Fibroblast of skin of back (primary cell): ENCODE results near the gene SPDYA.

Source experiments
- DNase-seq: peaks from one replicate; pipeline ENCODE4 v3.0.0-alpha.2; 2013

The SPDYA gene

DNA sequence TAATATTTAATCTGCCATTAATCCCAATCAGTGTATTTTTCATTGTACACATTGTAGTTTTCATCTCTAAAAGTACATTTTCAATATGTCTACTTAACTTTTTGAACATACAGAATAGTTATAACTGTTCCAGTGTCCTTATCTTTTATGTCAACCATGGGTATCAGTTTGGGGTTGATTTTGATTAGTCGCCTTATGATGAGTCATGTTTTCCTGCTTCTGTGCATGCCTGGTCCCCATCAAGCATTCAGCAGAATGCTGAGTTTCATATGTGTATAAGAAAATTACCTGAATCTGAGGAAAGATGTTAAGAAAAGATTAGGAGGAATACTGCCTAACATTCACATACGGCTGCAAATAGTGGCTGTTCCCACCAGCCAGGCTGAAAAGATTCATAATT lies 17.7 kb downstream of the SPDYA start:
- DNase-seq, result peak; percentile 29

DNA sequence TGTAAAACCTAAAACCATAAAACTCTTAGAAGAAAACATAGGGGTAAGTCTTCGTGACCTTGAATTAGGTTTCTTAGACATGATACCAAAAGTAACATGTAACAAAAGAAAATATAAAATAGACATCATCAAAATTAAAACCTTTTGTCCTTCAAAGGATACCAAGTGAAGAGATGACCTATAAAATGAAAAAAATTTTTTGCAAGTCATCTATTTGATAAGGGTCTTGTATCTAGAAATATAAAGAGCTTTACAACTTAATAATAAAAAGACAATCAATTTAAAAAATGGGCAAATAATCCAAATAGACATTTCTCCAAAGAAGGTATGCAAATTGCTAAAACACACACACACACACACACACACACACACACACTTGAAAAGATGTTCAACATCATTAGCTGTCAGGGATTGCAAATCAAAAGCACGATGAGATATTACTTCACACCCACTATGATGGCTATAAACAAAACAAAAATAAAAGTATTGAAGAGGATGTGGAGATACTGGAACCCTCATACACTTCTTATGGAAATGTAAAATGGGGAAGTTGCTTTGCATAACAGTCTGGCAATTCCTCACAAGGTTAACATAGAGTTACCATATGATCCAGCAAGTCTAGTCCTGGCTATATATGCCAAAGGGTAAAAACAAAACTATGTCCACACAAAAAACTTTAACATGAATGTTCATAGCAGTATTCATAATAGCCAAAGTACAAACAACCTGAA lies 23.3 kb downstream of the SPDYA start:
- no peak for DNase-seq

DNA sequence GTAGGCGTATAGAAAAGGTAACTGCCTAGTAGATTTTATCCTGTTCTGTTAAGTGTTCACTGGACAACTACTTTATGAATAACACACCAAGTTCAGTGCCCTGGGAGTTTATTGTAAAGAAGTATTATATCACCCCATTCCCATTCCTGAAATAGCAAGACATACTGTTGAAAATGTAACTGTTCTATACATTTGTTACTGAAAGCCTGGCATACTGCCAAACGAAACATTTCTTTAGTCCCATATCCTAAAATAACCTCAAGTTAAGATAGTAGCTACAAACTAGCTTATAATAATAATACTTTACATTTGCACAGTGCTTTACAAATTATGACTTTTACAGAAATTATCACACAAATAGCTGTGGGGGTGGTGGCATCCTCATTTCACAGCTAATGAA lies 25.1 kb downstream of the SPDYA start:
- peak; percentile 69 for DNase-seq

DNA sequence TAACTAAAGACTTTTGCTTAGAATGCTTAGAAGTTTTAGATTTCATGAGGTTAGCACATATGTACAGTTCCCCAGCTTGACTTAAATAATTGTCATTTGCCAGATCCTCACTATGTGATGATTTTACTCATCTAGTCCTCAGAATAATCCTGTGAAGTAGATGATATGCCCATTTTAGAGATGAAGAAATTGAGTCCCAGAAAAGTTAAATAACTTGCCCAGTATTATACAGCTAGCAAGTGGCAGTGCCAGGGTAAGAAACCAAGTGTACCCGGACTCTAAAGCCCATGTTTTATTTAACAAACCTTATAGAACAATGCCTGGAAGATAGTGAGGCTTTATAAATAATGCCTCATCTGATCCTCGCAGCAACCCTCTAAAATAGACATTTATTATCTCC lies 28.3 kb downstream of the SPDYA start:
- DNase-seq, result no peak

DNA sequence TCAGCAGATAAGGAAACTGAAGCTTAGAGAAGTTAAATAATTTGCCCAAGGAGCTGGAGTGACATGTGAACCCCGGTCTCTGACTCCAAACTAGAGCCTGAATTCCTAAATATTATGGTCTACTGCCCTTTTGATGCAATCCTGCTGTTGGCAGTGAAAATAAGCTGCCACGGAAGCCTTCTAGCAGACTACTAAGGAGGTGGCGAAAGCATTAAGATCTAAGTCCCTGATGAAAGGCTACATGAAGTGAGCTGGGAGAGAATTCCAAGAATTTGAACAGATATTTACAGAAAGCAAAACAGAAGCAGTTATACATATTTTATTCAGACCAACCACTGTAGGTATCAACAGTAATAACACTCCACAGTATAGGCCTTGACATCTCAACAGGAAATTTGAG lies 31.4 kb downstream of the SPDYA start:
- DNase-seq, result peak; percentile 5

DNA sequence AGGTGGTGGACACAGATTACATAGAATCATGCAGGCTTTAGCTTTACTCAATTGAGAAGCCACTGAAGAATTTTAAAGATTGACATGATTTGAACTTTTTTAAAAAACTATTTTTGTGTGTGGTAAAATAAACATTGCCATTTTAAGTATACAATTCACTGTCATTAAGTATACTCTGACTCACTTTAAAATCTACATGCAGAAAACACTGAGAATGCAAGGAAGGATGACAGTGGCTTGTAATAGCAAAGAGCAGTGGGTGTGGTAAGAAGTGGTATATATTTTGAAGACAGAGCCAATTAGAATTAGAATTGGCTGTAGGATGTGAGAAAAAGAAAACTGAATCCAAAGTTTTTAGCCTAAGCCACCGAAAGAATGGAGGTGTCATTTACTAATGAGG lies 44.6 kb downstream of the SPDYA start:
- DNase-seq, result peak; percentile 62

DNA sequence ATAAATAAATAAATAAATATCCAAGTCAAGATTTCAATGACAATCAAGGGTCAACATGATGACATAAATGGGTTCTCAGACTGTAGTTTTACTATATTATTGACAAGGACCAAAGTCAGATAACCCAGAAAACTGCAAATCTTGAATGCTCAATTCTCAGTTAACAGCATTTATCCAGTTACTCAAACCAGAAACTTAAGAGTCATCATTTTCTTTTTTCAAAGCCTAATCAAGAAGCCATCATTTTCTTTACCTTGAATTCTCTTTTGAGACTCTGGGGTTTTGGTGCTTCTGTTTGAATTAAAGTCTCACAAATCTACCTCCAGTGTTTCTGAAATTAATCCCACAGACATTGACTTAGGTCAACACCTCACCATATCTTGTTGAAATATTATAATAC lies 45.3 kb downstream of the SPDYA start:
- DNase-seq, result no peak

DNA sequence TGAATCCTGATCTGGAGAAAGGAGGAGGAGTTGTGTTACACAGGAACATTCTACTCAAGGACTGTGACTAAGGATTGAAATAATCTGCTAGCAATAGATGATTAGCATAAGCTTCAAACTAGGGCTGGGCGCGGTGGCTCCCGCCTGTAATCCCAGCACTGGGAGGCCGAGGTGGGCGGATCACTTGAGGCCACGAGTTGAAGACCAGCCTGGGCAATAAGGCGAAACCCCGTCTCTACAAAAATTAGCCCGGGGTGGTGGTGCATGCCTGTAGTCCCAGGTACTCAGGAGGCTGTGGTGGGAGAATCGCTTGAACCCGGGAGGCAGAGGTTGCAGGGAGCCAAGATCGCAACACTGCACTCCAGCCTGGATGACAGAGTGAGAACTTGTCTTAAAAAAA lies 58.0 kb downstream of the SPDYA start:
- DNase-seq, result no peak

DNA sequence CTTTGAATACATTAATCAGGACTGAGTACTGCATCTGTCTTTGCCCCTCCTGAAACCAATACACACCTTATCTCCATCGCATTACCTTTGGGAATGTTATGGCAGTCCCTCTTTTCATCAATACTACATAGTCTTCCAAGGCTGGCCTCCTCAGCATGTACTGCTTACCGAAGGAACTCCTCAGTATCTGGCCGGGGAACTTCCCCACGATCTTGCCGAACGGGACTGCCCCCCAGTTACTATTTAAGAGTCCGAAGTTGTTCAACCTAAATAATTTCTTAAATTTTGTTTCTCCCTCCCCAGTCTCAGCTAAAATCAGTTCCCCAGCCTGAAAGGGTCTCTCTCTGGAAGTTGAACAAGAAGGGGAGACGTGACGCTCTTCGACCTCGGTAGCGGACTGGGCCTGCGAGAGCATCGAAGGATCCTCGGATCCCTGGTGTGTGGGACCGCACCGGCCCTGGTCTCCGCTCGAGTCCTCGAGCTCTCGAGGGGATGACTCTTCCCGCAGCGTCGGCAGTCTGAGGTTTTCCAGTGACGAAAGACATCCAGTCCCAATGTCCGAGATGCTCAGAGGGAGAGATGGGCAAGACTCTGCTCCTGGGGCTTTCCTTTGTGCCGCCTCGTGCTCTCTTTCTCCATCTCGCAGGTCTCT lies 59.0 kb downstream of the SPDYA start:
- DNase-seq, result no peak

DNA sequence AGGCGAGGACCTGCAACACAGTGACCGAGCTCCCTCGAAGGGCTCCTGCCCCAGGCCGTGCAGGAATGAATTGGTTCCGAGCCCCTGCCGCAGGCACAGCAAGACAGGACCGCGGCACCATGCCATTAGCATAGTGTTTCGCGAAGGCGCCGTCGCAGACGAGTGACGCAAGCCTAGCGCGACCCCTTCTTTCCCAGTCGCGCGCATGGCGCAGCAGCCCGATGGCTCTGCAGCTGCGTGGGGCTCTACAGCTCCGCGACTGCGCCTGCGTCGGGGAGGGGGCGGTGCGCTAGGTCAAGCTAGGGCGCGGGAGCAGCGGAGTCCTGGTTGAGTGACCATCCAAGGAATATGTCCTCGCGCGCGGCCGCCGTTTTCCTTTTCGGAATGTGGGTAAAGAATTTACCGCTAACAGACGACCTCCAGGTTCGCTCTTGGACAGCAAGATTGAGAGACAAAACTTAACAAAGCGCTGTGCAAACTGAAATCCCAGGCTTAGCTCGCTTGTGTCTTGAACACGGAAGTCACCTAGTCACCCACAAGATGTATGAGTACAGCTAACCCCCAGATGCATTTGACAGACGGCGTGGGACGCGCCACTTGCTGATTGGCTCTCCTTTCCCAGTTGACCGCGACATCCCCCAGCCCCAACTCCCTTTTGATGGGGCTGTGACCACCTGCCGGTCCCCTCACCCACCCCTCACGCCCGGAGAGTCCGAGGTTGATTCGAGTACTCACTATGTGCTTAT lies 59.7 kb downstream of the SPDYA start, which contains the start of gene TRMT61B:
TRMT61B (minus strand) TSS at position 164 of the 746 bp plus-strand sequence; CDS start at position 132, 32 bp downstream.
- peak; percentile 94 for DNase-seq

DNA sequence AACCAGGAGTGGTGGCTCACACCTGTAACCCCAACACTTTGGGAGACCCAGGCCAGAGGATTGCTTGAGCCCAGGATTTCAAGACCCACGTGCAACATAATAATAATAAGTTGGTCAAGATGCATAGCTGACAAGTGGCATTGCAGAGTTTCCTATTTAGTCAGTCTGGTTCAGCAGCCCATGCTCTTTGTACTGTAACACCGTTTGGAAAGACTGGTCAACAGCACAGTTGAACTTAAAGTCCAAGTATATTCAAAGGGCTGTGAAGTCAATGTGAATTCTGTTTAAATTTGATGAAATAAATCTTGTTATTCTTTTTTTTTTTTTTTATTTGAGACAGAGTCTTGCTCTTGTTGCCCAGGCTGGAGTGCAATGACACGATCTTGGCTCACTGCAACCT lies 61.0 kb downstream of the SPDYA start:
- no peak for DNase-seq

DNA sequence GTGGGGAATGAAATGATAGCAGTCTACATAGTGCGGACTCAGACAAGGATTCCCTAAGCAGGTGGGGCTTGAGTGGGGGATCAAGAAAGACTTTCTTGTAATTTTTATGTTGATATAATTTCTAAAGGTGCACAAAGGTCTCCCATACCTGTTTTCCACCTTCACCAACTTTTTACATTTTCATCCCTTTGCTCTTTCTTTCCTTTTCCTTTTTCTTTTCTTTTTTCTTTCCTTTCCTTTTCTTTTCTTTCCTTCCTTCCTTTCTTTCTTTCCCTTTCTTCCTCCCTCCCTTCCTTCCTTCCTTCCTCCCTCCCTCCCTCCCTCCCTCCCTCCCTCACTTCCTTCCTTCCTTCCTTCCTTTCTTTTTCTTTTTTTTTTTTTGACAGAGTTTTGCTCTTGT lies 69.6 kb downstream of the SPDYA start:
- no peak for DNase-seq

DNA sequence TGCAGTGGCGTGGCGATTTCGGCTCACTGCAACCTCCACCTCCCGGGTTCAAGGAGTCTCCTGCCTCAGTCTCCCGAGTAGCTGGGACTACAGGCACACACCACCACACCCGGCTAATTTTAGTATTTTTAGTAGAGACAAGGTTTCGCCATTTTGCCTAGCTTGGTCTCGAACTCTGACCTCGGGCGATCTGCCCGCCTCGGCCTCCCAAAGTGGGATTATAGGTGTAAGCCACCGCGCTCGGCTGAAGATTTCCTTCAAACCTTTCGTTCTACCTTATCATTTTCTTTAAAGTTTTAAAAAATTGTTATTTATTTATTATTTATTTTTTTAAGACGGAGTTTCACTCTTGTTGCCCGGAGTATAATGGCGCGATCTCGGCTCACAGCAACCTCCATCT lies 82.9 kb downstream of the SPDYA start:
- DNase-seq, result no peak

DNA sequence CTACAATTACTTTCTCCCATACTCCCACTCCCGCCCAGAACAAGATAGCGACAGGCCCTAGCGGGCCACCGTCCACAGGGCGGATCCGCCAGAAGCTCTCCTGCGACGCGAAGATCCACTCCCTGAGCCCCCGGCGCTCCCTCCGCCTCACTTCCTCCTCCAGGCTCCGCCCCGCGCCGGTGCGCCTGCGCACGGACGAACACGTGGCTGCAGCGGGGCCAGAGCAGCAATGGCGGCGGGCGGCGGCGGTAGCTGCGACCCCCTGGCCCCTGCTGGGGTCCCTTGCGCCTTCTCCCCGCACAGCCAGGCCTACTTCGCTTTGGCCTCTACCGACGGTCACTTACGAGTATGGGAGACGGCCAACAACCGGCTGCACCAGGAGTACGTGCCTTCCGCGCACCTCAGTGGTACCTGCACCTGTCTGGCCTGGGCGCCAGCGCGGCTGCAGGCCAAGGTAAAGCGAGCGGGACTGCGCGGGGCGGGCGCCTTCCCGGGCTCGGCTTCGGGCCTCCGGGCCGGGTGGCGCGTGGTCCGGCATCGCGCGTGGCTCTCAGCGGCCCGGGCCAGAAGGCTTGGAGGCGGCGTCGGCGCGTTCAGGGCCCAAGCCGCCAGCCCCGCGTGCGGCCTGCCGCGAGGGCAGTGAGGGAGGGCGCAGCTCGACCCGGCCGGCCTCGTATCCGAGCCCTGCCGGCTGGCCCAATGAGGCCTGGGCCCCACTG lies 84.0 kb downstream of the SPDYA start, which contains the start of gene WDR43:
WDR43 (plus strand) TSS at position 198 of the 719 bp plus-strand sequence; CDS start at position 230, 32 bp downstream.
- DNase-seq, result peak; percentile 99

DNA sequence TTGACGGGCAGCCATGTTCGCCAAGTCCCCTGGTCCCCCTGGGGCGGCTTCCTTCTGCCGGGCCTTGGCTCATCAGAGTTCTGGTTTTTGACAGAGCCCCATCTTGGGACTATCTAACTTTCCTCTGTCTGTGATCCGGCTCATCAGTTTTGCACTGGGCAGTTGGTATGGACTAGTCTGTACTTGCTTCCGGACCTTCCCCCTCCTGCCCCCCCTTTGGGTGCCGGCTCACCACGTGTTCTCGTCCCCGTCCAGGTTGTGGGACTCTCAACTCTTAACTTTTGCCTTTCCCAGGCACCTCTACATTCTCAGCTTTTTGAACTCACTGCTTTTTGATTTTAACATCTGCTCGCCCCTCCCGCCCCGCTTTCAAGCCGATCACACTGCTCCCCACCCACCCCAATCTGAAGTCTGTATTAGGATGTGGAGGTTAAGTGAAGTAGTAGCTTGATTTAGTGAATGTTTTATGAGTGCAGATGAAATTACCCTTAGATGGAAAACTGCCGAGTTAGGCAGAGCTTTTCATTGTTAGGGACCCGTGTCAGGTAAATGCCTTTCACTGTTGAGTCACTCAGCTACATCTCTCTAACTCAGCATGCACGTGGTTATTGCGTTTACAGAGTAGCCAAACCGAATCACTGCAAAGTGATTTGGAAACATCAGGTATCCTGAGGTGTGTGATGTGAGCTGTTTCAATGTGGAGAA lies 84.7 kb downstream of the SPDYA start:
- peak; percentile 32 for DNase-seq

DNA sequence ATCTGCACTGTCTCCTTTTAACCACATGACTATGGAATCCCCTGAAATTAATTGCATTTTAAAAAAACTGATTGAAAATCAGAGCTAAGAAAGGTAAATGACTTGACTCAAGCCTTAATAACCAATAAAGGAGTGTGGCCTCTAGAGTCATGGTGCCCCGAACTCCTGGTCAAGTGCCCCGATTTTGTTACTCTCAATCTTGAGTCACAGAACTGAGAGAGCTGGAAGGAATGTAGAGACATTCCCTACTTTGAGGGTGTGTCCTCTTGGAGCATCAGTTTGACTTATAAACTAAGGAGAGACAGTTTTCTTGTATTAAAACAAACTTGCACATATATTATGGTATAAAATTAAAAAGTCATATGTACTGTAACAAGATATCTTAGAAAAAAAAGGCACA lies 86.3 kb downstream of the SPDYA start:
- peak; percentile 71 for DNase-seq

DNA sequence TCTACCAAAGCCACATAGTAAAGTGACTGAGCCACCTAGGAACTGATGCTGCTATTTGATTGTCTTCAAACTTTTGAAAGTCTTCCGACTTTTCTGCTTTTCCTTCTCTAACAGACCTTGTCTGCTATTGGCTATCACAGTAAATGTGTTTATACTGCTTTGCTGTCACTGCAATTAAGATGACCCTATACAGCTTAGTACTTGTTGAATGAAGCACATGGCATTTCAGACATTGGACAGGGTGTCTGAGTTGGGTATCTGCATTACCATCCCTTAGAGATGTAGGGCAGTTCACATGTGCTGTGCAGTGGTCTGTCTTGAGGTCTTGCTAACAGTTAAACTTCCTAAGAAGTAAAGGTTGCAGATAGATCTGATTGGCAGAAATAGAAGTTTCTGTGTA lies 87.4 kb downstream of the SPDYA start:
- DNase-seq, result no peak
